Peyer's patch (tissue), 4 donors: Measurements from ENCODE around the gene GDNF. TPM values are rescaled to one million over a fixed set of nuclear protein-coding genes. Genes with fewer than 3 reads are reported as not detected.
A peak's percentile ranks its signal among the peaks of the same experiment; 100 is the strongest.

Experiments used
- DNase-seq, 3 donors: peaks; one replicate each; pipeline ENCODE4 v3.0.0-alpha.2; 2017 to 2019
- H3K27ac ChIP-seq, 4 donors: fragments of 200-600 bp; sonication (generic); one replicate each; pipeline ENCODE4 v1.5.1; 2016 to 2019
- H3K27me3 ChIP-seq, 2 donors: fragments of 200-600 bp; sonication (generic); one replicate each; pipeline ENCODE4 v1.5.1; 2019
- H3K36me3 ChIP-seq, 3 donors: fragments of 200-600 bp; sonication (generic); one replicate each; pipeline ENCODE4 v1.5.1; 2016 to 2019
- H3K4me1 ChIP-seq, 4 donors: fragments of 200-600 bp; sonication (generic); one replicate each; pipeline ENCODE4 v1.5.1; 2016 to 2019
- H3K4me3 ChIP-seq, 4 donors: fragments of 200-600 bp; sonication (generic); 1 replicate in 3 of 4; 2 replicates in 1 of 4; pipeline ENCODE4 v1.5.1; 2016 to 2019; ENCODE audit warnings: mild to moderate bottlenecking in 1 of 4
- H3K9me3 ChIP-seq, 4 donors: fragments of 200-600 bp; sonication (generic); one replicate each; pipeline ENCODE4 v1.5.1; 2016 to 2019; ENCODE audit warnings: mild to moderate bottlenecking in 1 of 4
- CTCF ChIP-seq, 6 experiments: fragments of 450-650 bp in 4 of 6; fragments of 200-600 bp in 2 of 6; sonication (generic) in 1 of 6; IDR thresholded peaks; one replicate each; pipeline ENCODE4 v1.5.1; 2017 to 2019; ENCODE audit warnings: antibody characterized with exemption in 6 of 6, mild to moderate bottlenecking in 3 of 6, moderate library complexity in 1 of 6
- POLR2A ChIP-seq, 2 donors: fragments of 450-650 bp; IDR thresholded peaks; one replicate each; pipeline ENCODE4 v1.5.1; 2017; ENCODE audit warnings: antibody characterized with exemption in 2 of 2, mild to moderate bottlenecking in 2 of 2, moderate library complexity in 2 of 2
- total RNA-seq, 4 donors: library from RNA; depleted of rRNA; stranded (reverse); fragments of >200 nt; gene quantifications; one replicate each; pipeline ENCODE4 v1.1.0, GENCODE V29; 2016

GDNF gene
- total RNA-seq = 1 to 10 TPM in 2 of 4 donors, not detected in 2; 1.5 to 8.3 TPM

- Histone ChIP-seq H3K4me1 (peaks cover 0 to 30% (median 2%) of the 10 kb centered on the region in 4 donors), H3K4me3 (peak within 1 kb of the TSS; percentile 18 to 57 (median 39)), H3K27ac (peak within 1 kb of the TSS in 3 of 4 donors; percentile 38 to 87 (median 59)), H3K27me3 (peaks cover 0 to 29% of the 10 kb centered on the region in 2 donors), H3K9me3 (no peaks in the 10 kb centered on the region), H3K36me3 (no peaks in the 10 kb centered on the region)
- TF ChIP-seq CTCF (IDR thresholded peaks at IDR 0.05) = no peak
- DNase-seq = no peak
Measured at GRCh38 chr5:37839407-37840052, at the start of gene GDNF. GDNF (minus strand) TSS chr5:37840041; CDS start chr5:37834796, 5,245 bp downstream.

- Histone ChIP-seq H3K27ac (no peak overlapping the region), H3K27me3 (no peaks in the 10 kb centered on the region), H3K9me3 (no peaks in the 10 kb centered on the region), H3K4me3 (no peak overlapping the region), H3K4me1 (no peaks in the 10 kb centered on the region), H3K36me3 (no peaks in the 10 kb centered on the region)
- TF ChIP-seq POLR2A (IDR thresholded peaks at IDR 0.05) (no peak), CTCF (IDR thresholded peaks at IDR 0.05) (no peak)
- no peak for DNase-seq
Measured at GRCh38 chr5:37888476-37888875, 48.6 kb upstream of the GDNF start.

- Histone ChIP-seq H3K27me3 (no peaks in the 10 kb centered on the region), H3K4me1 (no peaks in the 10 kb centered on the region), H3K27ac (no peak overlapping the region), H3K9me3 (no peaks in the 10 kb centered on the region), H3K36me3 (no peaks in the 10 kb centered on the region), H3K4me3 (no peak overlapping the region)
- no peak for TF ChIP-seq CTCF (IDR thresholded peaks at IDR 0.05)
- TF ChIP-seq POLR2A (IDR thresholded peaks at IDR 0.05) = no peak
- no peak for DNase-seq
Measured at GRCh38 chr5:37886242-37886905, 46.5 kb upstream of the GDNF start.

GRCh38 chr5:37882636-37883035 lies 42.8 kb upstream of the GDNF start:
- Histone ChIP-seq H3K27me3 (no peaks in the 10 kb centered on the region), H3K9me3 (no peaks in the 10 kb centered on the region), H3K27ac (no peak overlapping the region), H3K36me3 (no peaks in the 10 kb centered on the region), H3K4me3 (no peak overlapping the region), H3K4me1 (no peaks in the 10 kb centered on the region)
- no peak for TF ChIP-seq POLR2A (IDR thresholded peaks at IDR 0.05)
- no peak for TF ChIP-seq CTCF (IDR thresholded peaks at IDR 0.05)
- no peak for DNase-seq

- no peaks in the 10 kb centered on the region for H3K4me1 ChIP-seq
- no peak for TF ChIP-seq POLR2A (IDR thresholded peaks at IDR 0.05)
- no peak for TF ChIP-seq CTCF (IDR thresholded peaks at IDR 0.05)
- no peaks in the 10 kb centered on the region for H3K27me3 ChIP-seq
- no peak for DNase-seq
- H3K27ac ChIP-seq = no peak overlapping the region
- H3K4me3 ChIP-seq = no peak overlapping the region
- H3K36me3 ChIP-seq = no peaks in the 10 kb centered on the region
- H3K9me3 ChIP-seq = no peaks in the 10 kb centered on the region
Measured at GRCh38 chr5:37881359-37881758, 41.5 kb upstream of the GDNF start.
